Mononuclear cell (primary cell): ENCODE measurements around the gene HERC5. TPM values are rescaled to one million over a fixed set of nuclear protein-coding genes. Genes with fewer than 3 reads are reported as not detected.

Source experiments
- H3K27me3 ChIP-seq: 2 replicates; pipeline ENCODE4 v1.6.0; 2011; ENCODE audit warnings: low read length, control low read depth; ENCODE audit not compliant: insufficient read depth
- H3K4me1 ChIP-seq: 2 replicates; pipeline ENCODE4 v1.5.1; 2011; ENCODE audit warnings: mild to moderate bottlenecking, low read length, control low read depth; ENCODE audit not compliant: insufficient read depth
- H3K4me3 ChIP-seq: 2 replicates; pipeline ENCODE4 v1.5.1; 2011; ENCODE audit warnings: mild to moderate bottlenecking, low read length, moderate library complexity
- H3K9me3 ChIP-seq: 2 replicates; pipeline ENCODE4 v1.5.1; 2011; ENCODE audit warnings: low read depth, mild to moderate bottlenecking, control low read depth, low read length
- total RNA-seq: library from RNA; depleted of rRNA; stranded (reverse); fragments of >200 nt; gene quantifications from one replicate; pipeline ENCODE4 v1.2.3, GENCODE V29; 2012

The HERC5 gene
- total RNA-seq, 1 donor: 12.0 TPM

DNA sequence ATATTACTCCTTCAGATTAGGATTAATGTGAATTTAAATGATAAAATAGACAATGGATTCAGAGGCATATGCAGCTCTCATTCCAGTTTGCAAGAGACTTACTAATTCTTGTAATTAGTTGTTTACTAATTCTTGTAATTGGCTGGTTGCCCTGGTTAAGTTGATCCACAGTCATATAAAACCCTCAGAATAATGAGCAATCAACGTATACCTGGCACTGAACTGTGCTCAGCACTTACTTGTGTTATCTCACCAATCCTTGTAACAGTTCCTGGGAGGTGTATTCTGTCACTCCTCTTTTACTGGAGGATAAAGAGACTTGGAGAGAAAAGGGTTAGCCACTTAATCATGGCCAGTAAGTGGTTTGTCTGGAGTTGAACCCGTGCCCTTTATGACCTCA is 10.5 kb downstream of the HERC5 start:
- H3K4me1 ChIP-seq: no peaks in the 10 kb centered on the region
- no peaks in the 10 kb centered on the region for H3K9me3 ChIP-seq
- no peaks in the 10 kb centered on the region for H3K27me3 ChIP-seq
- H3K4me3 ChIP-seq: no peak overlapping the region

GRCh38 chr4:88477229-88477860 is 20.4 kb downstream of the HERC5 start:
- no peaks in the 10 kb centered on the region for H3K9me3 ChIP-seq
- no peak overlapping the region for H3K4me3 ChIP-seq
- H3K27me3 ChIP-seq: no peaks in the 10 kb centered on the region
- H3K4me1 ChIP-seq: peaks cover 2% of the 10 kb centered on the region

- Histone ChIP-seq H3K4me3 (no peak overlapping the region), H3K4me1 (peaks cover 3% of the 10 kb centered on the region), H3K27me3 (no peaks in the 10 kb centered on the region), H3K9me3 (no peaks in the 10 kb centered on the region)
These were observed 21.3 kb downstream of the HERC5 start for GRCh38 chr4:88478247-88478646.

DNA sequence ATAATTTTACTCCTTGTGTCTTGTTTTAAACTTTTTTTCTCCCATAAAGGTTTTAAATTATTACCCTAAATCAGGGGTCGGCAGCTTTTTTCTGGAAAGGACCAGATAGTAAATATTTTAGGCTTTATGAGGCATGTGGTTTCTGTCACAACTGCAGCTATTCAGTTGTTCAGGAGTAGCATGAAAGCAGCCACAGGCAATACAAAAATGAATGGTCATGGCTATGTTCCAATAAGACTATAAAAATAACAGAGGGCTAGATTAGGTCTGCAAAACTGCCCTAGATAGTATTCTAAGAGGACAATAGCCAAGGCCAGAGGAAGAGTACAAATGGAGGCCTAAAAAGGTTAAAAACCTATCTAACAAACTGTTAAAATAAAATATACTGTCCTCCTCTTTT is 24.6 kb downstream of the HERC5 start:
- Histone ChIP-seq H3K27me3 (no peaks in the 10 kb centered on the region), H3K4me1 (peaks cover 3% of the 10 kb centered on the region), H3K4me3 (no peak overlapping the region), H3K9me3 (no peaks in the 10 kb centered on the region)

GRCh38 chr4:88489100-88489761 is 32.3 kb downstream of the HERC5 start:
- H3K4me1 ChIP-seq: no peaks in the 10 kb centered on the region

DNA sequence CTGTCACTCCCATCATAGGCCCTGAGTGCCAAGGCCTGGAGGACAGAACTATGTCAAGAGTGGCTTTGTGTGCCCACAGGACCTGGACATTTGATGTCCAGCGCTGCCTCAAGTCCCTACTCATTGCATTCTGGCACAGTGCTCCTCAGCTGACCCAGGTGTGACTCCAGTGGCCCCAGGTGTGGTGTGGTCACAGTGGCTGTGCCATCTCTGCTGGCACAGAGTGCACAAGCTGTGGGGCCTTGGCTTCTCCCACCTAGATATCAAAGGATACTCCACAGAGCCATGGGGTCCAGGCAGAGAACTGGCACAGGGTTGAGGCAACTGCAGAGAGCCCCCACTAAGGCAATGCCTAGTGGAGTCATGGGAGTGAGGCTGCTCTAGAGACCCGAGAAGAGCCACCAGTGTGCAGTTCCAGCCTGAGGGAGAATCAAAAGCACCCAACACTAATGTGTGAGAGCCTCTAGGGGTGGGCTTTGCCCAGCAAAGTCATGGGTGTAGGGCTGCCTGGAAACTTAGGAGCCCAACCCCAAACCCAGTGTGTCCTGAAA is 41.0 kb downstream of the HERC5 start:
- H3K4me3 ChIP-seq: no peak overlapping the region
- H3K4me1 ChIP-seq: no peaks in the 10 kb centered on the region
- no peaks in the 10 kb centered on the region for H3K27me3 ChIP-seq
- H3K9me3 ChIP-seq: no peaks in the 10 kb centered on the region

More at GRCh38 chr4:88489100-88489761, 32.3 kb downstream of the HERC5 start:
- Histone ChIP-seq H3K9me3 (no peaks in the 10 kb centered on the region), H3K4me3 (no peak overlapping the region), H3K27me3 (no peaks in the 10 kb centered on the region)

DNA sequence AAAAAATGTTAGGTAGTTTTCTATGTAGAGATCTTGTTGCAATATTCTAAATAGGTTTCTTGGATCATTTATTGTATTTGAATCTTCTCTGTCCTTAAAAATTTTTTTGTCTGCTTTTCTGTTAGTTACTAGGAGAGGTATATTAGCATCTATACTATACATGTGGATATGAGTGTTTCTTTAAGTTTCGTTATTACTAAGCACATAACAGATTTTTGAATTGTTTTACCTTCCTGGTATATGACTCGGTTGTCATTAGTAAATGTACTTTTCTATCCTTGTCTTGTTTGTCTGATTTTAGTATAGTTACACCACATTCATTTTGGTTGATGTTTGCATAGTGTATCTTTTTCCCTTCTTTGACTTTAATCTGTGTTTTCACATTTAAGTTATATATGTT is 46.4 kb downstream of the HERC5 start:
- Histone ChIP-seq H3K27me3 (no peaks in the 10 kb centered on the region), H3K9me3 (no peaks in the 10 kb centered on the region), H3K4me1 (no peaks in the 10 kb centered on the region), H3K4me3 (no peak overlapping the region)

- no peaks in the 10 kb centered on the region for H3K9me3 ChIP-seq
- no peak overlapping the region for H3K4me3 ChIP-seq
- no peaks in the 10 kb centered on the region for H3K27me3 ChIP-seq
- H3K4me1 ChIP-seq: no peaks in the 10 kb centered on the region
These were observed 54.3 kb downstream of the HERC5 start for GRCh38 chr4:88511236-88511635.

DNA sequence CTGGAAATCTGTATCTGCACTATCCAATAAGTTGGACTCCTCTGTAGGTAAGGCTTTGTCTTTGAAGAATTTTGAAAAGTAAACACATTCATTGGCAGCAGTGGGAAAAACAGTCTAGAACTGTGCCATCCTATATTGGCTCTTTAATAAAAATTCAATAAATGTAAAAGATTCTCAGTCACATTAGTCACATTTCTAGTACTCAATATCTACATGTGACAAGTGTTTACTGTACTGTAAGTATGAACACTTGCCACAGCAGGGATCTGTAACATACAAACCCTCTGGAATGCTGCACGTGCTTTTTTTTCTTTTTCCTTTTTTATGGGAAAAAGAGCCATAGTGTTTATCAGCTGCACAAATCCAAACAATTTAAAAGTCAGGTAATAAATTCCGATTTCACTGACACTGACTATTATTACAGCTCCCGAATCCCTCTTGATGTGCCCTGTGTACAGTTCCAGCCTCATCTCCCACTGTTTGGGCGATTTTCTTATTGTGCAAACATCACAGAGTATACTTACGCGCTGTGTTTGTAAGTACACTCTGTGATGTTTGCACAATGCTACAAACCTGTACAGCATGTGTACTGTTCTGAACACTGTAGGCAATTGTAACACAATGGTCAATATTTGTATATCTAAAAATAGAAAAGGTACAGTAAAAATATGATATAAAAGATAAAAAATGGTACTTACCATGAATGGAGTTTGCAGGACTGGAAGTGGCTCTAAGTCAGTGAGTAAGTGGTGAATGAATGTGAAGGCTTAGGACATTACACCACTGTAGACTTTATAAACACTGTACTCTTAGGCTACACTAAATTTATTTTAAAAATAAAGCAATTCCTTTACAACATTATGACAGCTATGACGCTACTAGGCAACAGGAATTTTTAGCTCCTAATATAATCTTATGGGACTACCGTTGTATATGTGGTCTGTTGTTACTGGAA is 57.9 kb downstream of the HERC5 start:
- no peaks in the 10 kb centered on the region for H3K4me1 ChIP-seq
- no peak overlapping the region for H3K4me3 ChIP-seq
- H3K9me3 ChIP-seq: no peaks in the 10 kb centered on the region
- H3K27me3 ChIP-seq: no peaks in the 10 kb centered on the region

DNA sequence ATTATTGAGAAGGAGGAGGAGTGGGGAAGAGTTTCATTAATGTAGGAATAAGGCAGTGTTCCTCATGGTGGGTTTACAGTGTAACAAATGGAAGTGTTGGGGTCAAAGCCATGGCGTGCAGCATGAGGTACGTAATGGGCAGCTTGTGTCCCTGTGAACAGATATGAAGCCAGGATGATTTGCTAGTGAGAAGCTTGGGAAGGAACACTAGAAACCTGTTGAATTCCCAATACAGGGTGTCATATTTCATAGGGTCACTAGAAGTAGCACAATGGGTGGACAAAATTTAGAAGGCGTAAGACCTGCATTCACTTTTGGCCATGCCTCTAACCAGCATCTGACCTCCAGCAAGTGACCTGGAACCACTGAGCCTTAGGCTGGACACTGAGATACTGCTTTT is 59.8 kb downstream of the HERC5 start:
- H3K27me3 ChIP-seq: no peaks in the 10 kb centered on the region
- no peaks in the 10 kb centered on the region for H3K9me3 ChIP-seq
- H3K4me3 ChIP-seq: no peak overlapping the region
- no peaks in the 10 kb centered on the region for H3K4me1 ChIP-seq

GRCh38 chr4:88517825-88518224 is 60.9 kb downstream of the HERC5 start:
- Histone ChIP-seq H3K27me3 (no peaks in the 10 kb centered on the region), H3K9me3 (no peaks in the 10 kb centered on the region), H3K4me3 (no peak overlapping the region), H3K4me1 (peaks cover 7% of the 10 kb centered on the region)

DNA sequence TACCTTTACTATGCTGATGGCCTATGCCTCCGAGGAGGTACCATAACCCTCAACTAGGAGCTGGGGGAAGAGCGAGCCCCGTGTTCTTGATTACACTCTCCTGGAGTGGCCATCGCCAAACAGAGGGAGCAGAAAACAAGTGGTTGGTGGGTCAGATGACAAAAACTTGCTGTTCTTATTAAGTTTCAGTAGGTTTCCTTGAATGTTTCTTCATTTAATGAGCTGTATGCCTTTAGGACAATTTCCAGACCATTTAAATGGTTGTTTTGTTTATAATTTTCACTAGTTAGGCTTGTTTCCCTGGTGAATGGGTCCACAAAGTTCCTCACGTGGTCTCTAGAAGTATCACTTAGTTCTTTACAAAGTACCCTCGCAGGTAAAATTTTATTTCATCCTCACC is 62.0 kb downstream of the HERC5 start:
- H3K4me3 ChIP-seq: no peak overlapping the region
- H3K9me3 ChIP-seq: no peaks in the 10 kb centered on the region
- no peaks in the 10 kb centered on the region for H3K27me3 ChIP-seq
- H3K4me1 ChIP-seq: peaks cover 12% of the 10 kb centered on the region

GRCh38 chr4:88522702-88523324 is 65.9 kb downstream of the HERC5 start:
- Histone ChIP-seq H3K4me3 (peak overlapping the region; percentile 77), H3K27me3 (no peaks in the 10 kb centered on the region), H3K9me3 (no peaks in the 10 kb centered on the region), H3K4me1 (peaks cover 19% of the 10 kb centered on the region)

DNA sequence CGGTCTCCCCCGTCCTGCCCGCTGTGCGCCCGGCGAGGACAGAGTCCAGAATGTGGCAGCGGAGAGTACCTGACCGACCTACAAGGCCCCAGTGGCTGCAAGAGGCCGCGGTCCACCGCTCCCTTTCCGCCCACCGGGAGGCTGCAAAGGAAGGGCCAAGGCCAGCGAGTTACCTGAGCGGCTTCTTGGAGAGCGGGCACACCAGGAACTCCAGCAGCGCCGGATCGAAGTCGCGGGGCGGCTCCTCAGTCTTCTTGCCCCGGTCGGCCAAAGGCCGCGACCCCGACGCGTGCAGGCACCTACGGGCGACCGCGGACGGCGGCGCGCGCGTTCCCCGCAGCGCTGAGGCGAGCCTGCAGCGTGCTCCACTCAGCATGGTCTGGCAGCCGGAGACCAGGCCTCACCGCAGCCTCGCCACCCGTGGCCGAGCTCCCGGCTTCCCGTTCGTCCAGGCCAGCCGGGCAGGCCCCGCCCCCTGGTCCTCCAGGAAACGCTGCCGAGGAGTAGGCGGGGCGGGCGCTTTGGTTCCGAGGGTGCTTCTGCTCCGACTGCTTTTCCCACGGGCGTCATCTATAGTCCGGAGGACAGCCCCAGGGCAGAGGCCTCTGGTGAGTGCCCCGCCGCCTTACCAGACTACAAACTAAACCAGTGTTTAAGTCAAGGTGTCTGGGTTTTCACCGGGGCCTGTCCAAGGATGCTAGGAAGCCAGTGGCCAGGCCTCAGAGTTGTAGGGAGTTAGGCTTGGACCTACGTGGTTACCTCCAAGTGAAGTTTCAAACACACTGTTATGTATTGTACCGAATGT is 66.6 kb downstream of the HERC5 start, which contains the start of gene PYURF:
PYURF (minus strand) TSS at position 452 of the 805 bp plus-strand sequence; CDS start at position 376, 76 bp downstream.
- H3K9me3 ChIP-seq: no peaks in the 10 kb centered on the region
- no peaks in the 10 kb centered on the region for H3K27me3 ChIP-seq
- H3K4me3 ChIP-seq: peak within 1 kb of the TSS; percentile 77
- peaks cover 19% of the 10 kb centered on the region for H3K4me1 ChIP-seq
